Activated CD8-positive, alpha-beta T cell treated with anti-CD3 and anti-CD28 coated beads, Interleukin-2, amount 10 ng/mL, durations not matched to agents 7 days and 5 days (primary cell): ENCODE results near the gene IL5RA. TPM values are rescaled to one million over a fixed set of nuclear protein-coding genes. Genes with fewer than 3 reads are reported as not detected.

ENCODE experiments used
- ATAC-seq: fragments of 150-1000 bp; cut with Tn5 transposase; one replicate; pipeline ENCODE4 v1.10.0; 2021; ENCODE audit warnings: moderate library complexity
- CTCF ChIA-PET: fragments of 350-600 bp; sonication (Branson Sonifier 250); formaldehyde crosslinking; loops from one replicate; lab custom pipeline; 2021; ENCODE audit warnings: antibody characterized with exemption; lab: Charles Lee
- POLR2A ChIA-PET: fragments of 350-600 bp; sonication (Branson Sonifier 250); formaldehyde crosslinking; loops from one replicate; lab custom pipeline; 2021; ENCODE audit warnings: antibody characterized with exemption; lab: Charles Lee
- DNase-seq: peaks from one replicate; pipeline ENCODE4 v3.0.0-alpha.2; 2020
- H3K27ac Mint-ChIP-seq: one replicate; pipeline ENCODE4 v1.8.0; 2021; ENCODE audit warnings: mild to moderate bottlenecking, mixed read lengths
- H3K27me3 Mint-ChIP-seq: one replicate; pipeline ENCODE4 v1.8.0; 2021; ENCODE audit warnings: low read depth, mixed read lengths
- H3K36me3 Mint-ChIP-seq: one replicate; pipeline ENCODE4 v1.8.0; 2021; ENCODE audit warnings: low read depth, mixed read lengths
- H3K4me1 Mint-ChIP-seq: one replicate; pipeline ENCODE4 v1.8.0; 2021; ENCODE audit warnings: low read depth, mixed read lengths
- H3K4me3 Mint-ChIP-seq: one replicate; pipeline ENCODE4 v1.8.0; 2021; ENCODE audit warnings: mild to moderate bottlenecking, mixed read lengths
- H3K9me3 Mint-ChIP-seq: one replicate; pipeline ENCODE4 v1.8.0; 2022; ENCODE audit warnings: mixed read lengths; ENCODE audit not compliant: insufficient read depth
- total RNA-seq, 2 experiments: library from RNA; stranded (reverse); gene quantifications; one replicate each; pipeline ENCODE4 v1.2.3, GENCODE V29; 2021

Gene IL5RA
- total RNA-seq, 2 experiments from 2014 or later = not detected

DNA sequence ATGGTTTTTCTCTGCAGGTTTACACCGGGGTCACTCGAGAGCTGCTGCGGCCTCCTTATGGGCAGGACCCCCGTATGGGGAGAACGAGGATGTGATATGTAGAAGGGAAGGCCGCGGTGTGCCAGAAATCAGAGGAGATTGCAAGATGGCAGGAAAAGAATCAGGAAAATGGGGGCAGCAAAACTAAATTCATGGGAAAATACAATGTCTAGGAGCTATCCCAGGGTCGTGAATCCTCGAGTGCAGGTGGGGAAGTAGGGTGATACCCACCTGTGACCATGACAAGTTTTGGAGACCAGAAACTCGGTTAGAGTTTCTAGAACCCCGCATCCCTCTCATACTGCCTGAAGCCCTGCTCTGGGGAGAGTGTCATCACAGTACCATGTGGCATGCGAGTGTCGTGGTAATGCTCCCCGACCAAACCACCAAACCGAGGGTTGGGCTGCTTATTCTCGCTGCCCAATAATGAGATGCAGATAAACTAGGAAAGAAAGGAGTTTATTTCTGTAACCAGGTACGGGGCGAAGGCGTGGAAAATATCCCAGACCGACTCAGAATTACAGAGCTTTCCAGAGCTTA lies 17.3 kb upstream of the IL5RA start:
- ChIA-PET CTCF (no interaction called here), POLR2A (interaction anchor here (1.0 to 1.1 kb wide), 2 partner anchors 20 to 42 kb away, joined by 3 to 4 read pairs; no protein-coding TSS in a partner anchor)
- ATAC-seq (no peak), DNase-seq (peak; percentile 55)
- H3K4me1 Mint-ChIP-seq = peaks cover 31% of the 10 kb centered on the region
- H3K4me3 Mint-ChIP-seq = peak overlapping the region; percentile 96
- H3K36me3 Mint-ChIP-seq = peaks cover 35% of the 10 kb centered on the region
- H3K27ac Mint-ChIP-seq = peak overlapping the region; percentile 96
- no peaks in the 10 kb centered on the region for H3K9me3 Mint-ChIP-seq
- H3K27me3 Mint-ChIP-seq = no peaks in the 10 kb centered on the region

DNA sequence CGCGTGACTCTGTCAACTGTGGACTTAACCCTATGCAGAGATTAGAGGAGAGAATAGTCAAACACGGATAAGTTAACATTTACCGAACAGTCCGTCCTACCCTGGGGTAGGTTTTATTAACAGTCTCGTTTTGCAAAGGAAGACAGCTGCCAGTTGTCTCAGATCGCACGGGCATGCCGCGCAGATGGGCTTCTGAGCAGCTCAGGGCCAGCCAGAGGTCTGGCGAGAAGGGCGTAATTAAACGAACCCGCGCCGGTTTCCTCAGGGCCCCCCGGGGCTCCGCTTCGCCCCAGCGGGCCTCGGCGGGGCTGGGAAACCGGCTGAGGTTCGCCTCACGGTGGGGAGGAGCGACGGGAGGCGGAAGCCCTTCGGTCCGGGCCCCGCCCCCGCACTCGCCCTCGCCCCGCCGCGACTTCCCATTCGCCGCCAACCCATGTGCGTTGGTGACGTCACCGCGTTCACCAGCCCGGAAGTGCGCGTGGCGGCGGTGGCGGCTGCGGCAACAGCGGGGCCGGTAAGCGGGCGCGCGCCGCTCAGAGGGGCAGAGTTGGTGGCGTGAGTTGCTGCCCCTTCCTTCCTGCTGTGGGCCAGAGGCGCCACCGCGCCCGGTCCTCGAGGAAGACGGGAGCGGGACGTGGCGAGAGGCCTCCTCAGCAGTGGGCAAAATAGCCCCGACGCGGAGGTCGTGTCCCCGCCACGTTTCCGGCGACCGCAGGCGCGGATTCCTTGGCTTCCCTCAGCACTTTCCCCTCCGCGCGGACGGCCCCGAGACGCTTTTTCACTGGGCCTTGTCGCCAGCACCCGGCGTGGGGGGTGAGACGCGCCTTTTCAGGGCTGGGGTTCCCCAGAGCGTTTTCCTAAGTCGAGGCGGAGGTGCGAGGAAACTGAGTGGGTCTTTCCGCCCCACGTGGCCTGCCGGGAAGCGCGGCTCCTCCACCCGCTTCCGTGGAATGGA lies 16.6 kb upstream of the IL5RA start, which contains the start of gene TRNT1:
TRNT1 (plus strand) TSS at position 464 of the 955 bp plus-strand sequence. CDS start 2,101 bp downstream, outside the sequence.
- ChIA-PET POLR2A (interaction anchor here (0.6 to 1.1 kb wide), 5 partner anchors 20 to 1367 kb away, joined by 3 to 4 read pairs (median 3); no protein-coding TSS in a partner anchor), CTCF (no interaction called here)
- DNase-seq = peak; percentile 95
- no peaks in the 10 kb centered on the region for H3K9me3 Mint-ChIP-seq
- peak; percentile 94 for ATAC-seq
- H3K36me3 Mint-ChIP-seq = peaks cover 35% of the 10 kb centered on the region
- H3K27ac Mint-ChIP-seq = peak within 1 kb of the TSS; percentile 96
- H3K27me3 Mint-ChIP-seq = no peaks in the 10 kb centered on the region
- H3K4me3 Mint-ChIP-seq = peak within 1 kb of the TSS; percentile 96
- H3K4me1 Mint-ChIP-seq = peaks cover 31% of the 10 kb centered on the region

DNA sequence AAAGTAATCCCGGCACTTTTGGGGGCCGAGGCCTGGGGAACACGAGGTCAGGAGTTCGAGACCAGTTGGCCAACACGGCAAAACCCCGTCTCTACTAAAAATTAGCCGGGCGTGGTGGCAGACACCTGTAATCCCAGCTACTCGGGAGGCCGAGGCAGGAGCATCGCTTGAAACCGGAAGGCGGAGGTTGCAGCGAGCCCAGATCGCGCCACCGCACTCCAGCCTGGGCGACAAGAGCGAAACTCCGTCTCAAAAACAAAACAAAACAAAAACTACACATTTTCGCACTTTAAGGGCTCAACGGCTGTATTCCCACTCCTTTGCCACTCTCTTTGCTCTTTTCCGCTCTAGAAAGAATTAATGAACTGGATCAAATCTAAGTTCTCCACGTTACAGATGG lies 15.8 kb upstream of the IL5RA start:
- Mint-ChIP-seq H3K36me3 (peaks cover 31% of the 10 kb centered on the region), H3K27me3 (peaks cover 2% of the 10 kb centered on the region), H3K27ac (peak overlapping the region; percentile 96), H3K4me1 (peaks cover 31% of the 10 kb centered on the region), H3K9me3 (no peaks in the 10 kb centered on the region), H3K4me3 (peak overlapping the region; percentile 96)
- ChIA-PET CTCF (no interaction called here), POLR2A (interaction anchor here (0.6 to 0.7 kb wide), 3 partner anchors 19 to 1368 kb away, joined by 3 read pairs; no protein-coding TSS in a partner anchor)
- DNase-seq (no peak), ATAC-seq (no peak)

GRCh38 chr3:3119393-3119851 lies 9.2 kb upstream of the IL5RA start:
- DNase-seq (no peak), ATAC-seq (peak; percentile 15)
- H3K4me3 Mint-ChIP-seq = no peak overlapping the region
- CTCF ChIA-PET = no interaction called here
- H3K27ac Mint-ChIP-seq = no peak overlapping the region
- POLR2A ChIA-PET = no interaction called here
- H3K27me3 Mint-ChIP-seq = peaks cover 10% of the 10 kb centered on the region
- no peaks in the 10 kb centered on the region for H3K36me3 Mint-ChIP-seq
- H3K9me3 Mint-ChIP-seq = no peaks in the 10 kb centered on the region
- H3K4me1 Mint-ChIP-seq = peaks cover 8% of the 10 kb centered on the region

GRCh38 chr3:3117651-3118050 lies 7.5 kb upstream of the IL5RA start:
- Mint-ChIP-seq H3K4me1 (peaks cover 8% of the 10 kb centered on the region), H3K27me3 (peaks cover 10% of the 10 kb centered on the region), H3K4me3 (no peak overlapping the region), H3K27ac (no peak overlapping the region), H3K36me3 (no peaks in the 10 kb centered on the region), H3K9me3 (no peaks in the 10 kb centered on the region)
- no peak for ATAC-seq
- ChIA-PET CTCF (no interaction called here), POLR2A (no interaction called here)
- DNase-seq = no peak

- POLR2A ChIA-PET = no interaction called here
- Mint-ChIP-seq H3K4me3 (no peak overlapping the region), H3K9me3 (no peaks in the 10 kb centered on the region), H3K27me3 (peaks cover 10% of the 10 kb centered on the region), H3K27ac (no peak overlapping the region), H3K36me3 (no peaks in the 10 kb centered on the region), H3K4me1 (no peaks in the 10 kb centered on the region)
- DNase-seq = no peak
- CTCF ChIA-PET = no interaction called here
- ATAC-seq = no peak
These were observed 3.0 kb upstream of the IL5RA start for GRCh38 chr3:3113042-3113709.

DNA sequence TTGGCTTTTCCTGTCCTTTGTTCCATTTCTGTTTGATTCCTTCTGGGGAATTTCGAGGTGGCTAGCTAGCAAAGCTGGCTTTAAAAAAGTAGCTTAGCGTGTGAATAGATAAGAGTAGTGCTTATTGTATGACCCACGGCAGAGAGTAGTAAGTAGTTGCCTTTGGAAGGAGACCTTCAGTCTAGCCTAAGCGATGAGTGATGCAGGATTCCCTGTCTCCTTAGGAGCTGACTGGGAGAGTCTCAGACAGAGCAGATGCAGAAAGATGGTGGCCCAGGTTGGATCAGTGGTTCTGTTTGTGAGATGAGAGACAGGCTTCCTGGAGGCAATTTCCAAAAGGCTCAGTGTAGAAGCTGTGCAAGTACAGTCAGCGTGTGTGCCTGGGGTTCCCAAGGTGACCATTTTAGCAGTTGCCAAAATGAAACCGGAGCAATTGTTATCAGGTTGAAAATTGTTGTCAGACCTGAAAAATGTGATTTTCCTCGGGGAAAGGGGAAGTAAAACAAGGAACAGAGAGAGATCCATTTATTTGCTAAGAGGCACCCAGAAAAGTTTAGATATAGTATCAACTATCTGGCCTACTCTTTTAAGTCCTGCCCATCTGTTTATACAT lies 681 bp upstream of the IL5RA start:
- Mint-ChIP-seq H3K27ac (no peak overlapping the region), H3K27me3 (peaks cover 15% of the 10 kb centered on the region), H3K4me3 (no peak overlapping the region), H3K36me3 (no peaks in the 10 kb centered on the region), H3K9me3 (no peaks in the 10 kb centered on the region), H3K4me1 (no peaks in the 10 kb centered on the region)
- POLR2A ChIA-PET = no interaction called here
- DNase-seq (no peak), ATAC-seq (no peak)
- CTCF ChIA-PET = no interaction called here

GRCh38 chr3:3109407-3110298 lies 521 bp downstream of the IL5RA start:
- Mint-ChIP-seq H3K4me1 (no peaks in the 10 kb centered on the region), H3K36me3 (no peaks in the 10 kb centered on the region), H3K27ac (no peak overlapping the region), H3K9me3 (no peaks in the 10 kb centered on the region), H3K27me3 (peaks cover 13% of the 10 kb centered on the region), H3K4me3 (no peak overlapping the region)
- ChIA-PET POLR2A (no interaction called here), CTCF (no interaction called here)
- no peak for ATAC-seq
- DNase-seq = no peak

DNA sequence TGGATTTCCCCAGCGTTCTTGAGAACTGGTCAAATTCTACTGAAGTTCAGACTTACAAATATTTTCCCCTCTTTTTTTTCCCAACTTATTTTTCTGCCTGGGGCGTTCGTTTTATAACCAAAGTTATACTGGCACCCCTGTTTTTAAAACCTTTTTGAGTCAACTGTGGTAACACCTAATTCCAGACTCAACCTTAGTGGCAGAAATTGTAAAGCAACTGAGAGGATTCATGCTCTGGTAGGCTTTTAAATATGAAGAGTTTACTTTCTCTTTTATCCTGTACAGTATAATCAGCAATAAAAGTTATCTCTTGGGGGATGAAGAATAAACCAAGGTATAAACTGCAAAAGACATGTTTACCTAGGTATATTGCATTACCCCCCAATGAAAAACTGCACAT lies 2.3 kb downstream of the IL5RA start:
- POLR2A ChIA-PET = no interaction called here
- no peak for ATAC-seq
- DNase-seq = no peak
- Mint-ChIP-seq H3K9me3 (no peaks in the 10 kb centered on the region), H3K36me3 (no peaks in the 10 kb centered on the region), H3K4me3 (no peak overlapping the region), H3K27me3 (peaks cover 13% of the 10 kb centered on the region), H3K27ac (no peak overlapping the region), H3K4me1 (no peaks in the 10 kb centered on the region)
- CTCF ChIA-PET = no interaction called here

GRCh38 chr3:3107181-3107580 lies 3.0 kb downstream of the IL5RA start:
- CTCF ChIA-PET = no interaction called here
- no peak for ATAC-seq
- POLR2A ChIA-PET = interaction anchor here (0.7 kb wide), 1 partner anchor 19 kb away, joined by 3 read pairs; no protein-coding TSS in a partner anchor

More at GRCh38 chr3:3107181-3107580, 3.0 kb downstream of the IL5RA start:
- no peaks in the 10 kb centered on the region for H3K4me1 Mint-ChIP-seq
- no peak overlapping the region for H3K4me3 Mint-ChIP-seq
- DNase-seq = no peak
- H3K27ac Mint-ChIP-seq = no peak overlapping the region
- no peaks in the 10 kb centered on the region for H3K36me3 Mint-ChIP-seq
- no peaks in the 10 kb centered on the region for H3K9me3 Mint-ChIP-seq
- peaks cover 13% of the 10 kb centered on the region for H3K27me3 Mint-ChIP-seq
